Panc1 (cell line): ENCODE measurements around the gene PTTG1IP. TPM values are rescaled to one million over a fixed set of nuclear protein-coding genes. Genes with fewer than 3 reads are reported as not detected.

Experiments
- ATAC-seq: fragments of 200-7000 bp; cut with Tn5 transposase; 2 replicates; pipeline ENCODE4 v1.9.1; 2020; ENCODE audit warnings: mild to moderate bottlenecking, moderate library complexity
- BruUV-seq: library from RNA; stranded (reverse); fragments of 400-500 nt; replicated peaks from 2 replicates; lab custom pipeline; 2021; lab: Mats Ljungman, UMichigan
- CTCF ChIA-PET: fragments of 300-600 bp; sonication (Branson Sonifier 250); formaldehyde crosslinking; loops from one replicate; lab custom pipeline; 2022; ENCODE audit warnings: antibody characterized with exemption; lab: Charles Lee
- POLR2A ChIA-PET: fragments of 300-600 bp; sonication (Branson Sonifier 250); formaldehyde crosslinking; loops from one replicate; lab custom pipeline; 2022; ENCODE audit warnings: antibody characterized with exemption; lab: Charles Lee
- DNase-seq: peaks from one replicate; pipeline ENCODE4 v3.0.0-alpha.2; 2010; ENCODE audit warnings: low read depth, low spot score
- H3K27ac ChIP-seq: 2 replicates; pipeline ENCODE4 v1.5.1; 2011; ENCODE audit warnings: mild to moderate bottlenecking, low read length, inconsistent platforms
- H3K27me3 ChIP-seq: fragments of 200-500 bp; sonication (Bioruptor generic); 2 replicates; pipeline ENCODE4 v1.6.0; 2014; ENCODE audit warnings: low read length, inconsistent platforms; ENCODE audit not compliant: control insufficient read depth, insufficient read depth
- H3K36me3 ChIP-seq: fragments of 200-500 bp; sonication (Bioruptor generic); 2 replicates; pipeline ENCODE4 v1.5.1; 2014; ENCODE audit warnings: inconsistent platforms, mild to moderate bottlenecking, low read length, moderate library complexity; ENCODE audit not compliant: control insufficient read depth, insufficient read depth
- H3K4me1 ChIP-seq: 2 replicates; pipeline ENCODE4 v1.5.1; 2011; ENCODE audit warnings: inconsistent platforms, mild to moderate bottlenecking, low read length, moderate library complexity; ENCODE audit not compliant: control insufficient read depth, insufficient read depth
- H3K4me3 ChIP-seq, 2 experiments: 2 replicates each; pipeline ENCODE4 v1.5.1; 2011 to 2012; ENCODE audit warnings: low read depth in 2 of 2, low read length in 2 of 2, mild to moderate bottlenecking in 2 of 2, inconsistent platforms in 1 of 2, moderate library complexity in 1 of 2
- H3K9me3 ChIP-seq: fragments of 200-500 bp; sonication (Bioruptor generic); 2 replicates; pipeline ENCODE4 v1.5.1; 2014; ENCODE audit warnings: low read depth, mild to moderate bottlenecking, inconsistent platforms, low read length, moderate library complexity; ENCODE audit not compliant: control insufficient read depth, insufficient read depth
- POLR2AphosphoS5 ChIP-seq: IDR thresholded peaks from 2 replicates; pipeline ENCODE4 v1.6.1; 2012; ENCODE audit warnings: mild to moderate bottlenecking, low read depth, low read length, moderate library complexity
- SIN3A ChIP-seq: IDR thresholded peaks from 2 replicates; pipeline ENCODE4 v1.6.1; 2012; ENCODE audit warnings: low read depth, mild to moderate bottlenecking, low read length, moderate library complexity, borderline replicate concordance; ENCODE audit not compliant: insufficient read depth
- TCF7L2 ChIP-seq: IDR thresholded peaks from 2 replicates; pipeline ENCODE4 v1.6.1; 2011; ENCODE audit warnings: mild to moderate bottlenecking, low read depth, low read length, inconsistent platforms
- in situ Hi-C: cut with HindIII; loops from 2 replicates; pipeline ENCODE4 v1.10.0; 2016; ENCODE audit warnings: low sequenced_read_pairs, low pct_unique_long_range_greater_than_20kb
- intact Hi-C: fragments of 100-400 bp; cut with micrococcal nuclease; formaldehyde crosslinking; loops from one replicate; pipeline ENCODE4 v1.10.0; 2022; ENCODE audit not compliant: unreplicated experiment
- total RNA-seq: library from RNA; stranded (reverse); gene quantifications from one replicate; pipeline ENCODE4 v1.2.1, GENCODE V29; 2021; ENCODE audit not compliant: unreplicated experiment
- TF ChIP-seq, protein P1 (sequence below), 2 experiments: IDR thresholded peaks; 2 replicates each; pipeline ENCODE4 v1.6.1; 2011 to 2012; ENCODE audit warnings: low read depth in 2 of 2, control low read depth in 1 of 2, low read length in 1 of 2, mild to moderate bottlenecking in 1 of 2, moderate library complexity in 1 of 2; ENCODE audit not compliant: insufficient read depth in 1 of 2
- TF ChIP-seq, protein P2 (sequence below): fragments of 450-650 bp; IDR thresholded peaks from 2 replicates; pipeline ENCODE4 v1.5.1; 2017; ENCODE audit warnings: mild to moderate bottlenecking

PTTG1IP gene
- total RNA-seq, 1 experiment from 2014 or later: 226 TPM

- BruUV-seq: no TSS peak
- in situ Hi-C loops: no loop called here
- Histone ChIP-seq H3K27me3 (no peaks in the 10 kb centered on the region), H3K27ac (no peak overlapping the region), H3K36me3 (no peaks in the 10 kb centered on the region), H3K9me3 (no peaks in the 10 kb centered on the region), H3K4me3 (no peak overlapping the region), H3K4me1 (no peaks in the 10 kb centered on the region)
- TF ChIP-seq POLR2AphosphoS5 (no peak), SIN3A (no peak), TCF7L2 (no peak)
- TF ChIP-seq, protein P1, sequence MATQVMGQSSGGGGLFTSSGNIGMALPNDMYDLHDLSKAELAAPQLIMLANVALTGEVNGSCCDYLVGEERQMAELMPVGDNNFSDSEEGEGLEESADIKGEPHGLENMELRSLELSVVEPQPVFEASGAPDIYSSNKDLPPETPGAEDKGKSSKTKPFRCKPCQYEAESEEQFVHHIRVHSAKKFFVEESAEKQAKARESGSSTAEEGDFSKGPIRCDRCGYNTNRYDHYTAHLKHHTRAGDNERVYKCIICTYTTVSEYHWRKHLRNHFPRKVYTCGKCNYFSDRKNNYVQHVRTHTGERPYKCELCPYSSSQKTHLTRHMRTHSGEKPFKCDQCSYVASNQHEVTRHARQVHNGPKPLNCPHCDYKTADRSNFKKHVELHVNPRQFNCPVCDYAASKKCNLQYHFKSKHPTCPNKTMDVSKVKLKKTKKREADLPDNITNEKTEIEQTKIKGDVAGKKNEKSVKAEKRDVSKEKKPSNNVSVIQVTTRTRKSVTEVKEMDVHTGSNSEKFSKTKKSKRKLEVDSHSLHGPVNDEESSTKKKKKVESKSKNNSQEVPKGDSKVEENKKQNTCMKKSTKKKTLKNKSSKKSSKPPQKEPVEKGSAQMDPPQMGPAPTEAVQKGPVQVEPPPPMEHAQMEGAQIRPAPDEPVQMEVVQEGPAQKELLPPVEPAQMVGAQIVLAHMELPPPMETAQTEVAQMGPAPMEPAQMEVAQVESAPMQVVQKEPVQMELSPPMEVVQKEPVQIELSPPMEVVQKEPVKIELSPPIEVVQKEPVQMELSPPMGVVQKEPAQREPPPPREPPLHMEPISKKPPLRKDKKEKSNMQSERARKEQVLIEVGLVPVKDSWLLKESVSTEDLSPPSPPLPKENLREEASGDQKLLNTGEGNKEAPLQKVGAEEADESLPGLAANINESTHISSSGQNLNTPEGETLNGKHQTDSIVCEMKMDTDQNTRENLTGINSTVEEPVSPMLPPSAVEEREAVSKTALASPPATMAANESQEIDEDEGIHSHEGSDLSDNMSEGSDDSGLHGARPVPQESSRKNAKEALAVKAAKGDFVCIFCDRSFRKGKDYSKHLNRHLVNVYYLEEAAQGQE (IDR thresholded peaks at IDR 0.05; ENCODE audit: insufficient read depth in 1 of 2, low read depth in 2 of 2, low read length in 1 of 2): no peak
- TF ChIP-seq, protein P2, sequence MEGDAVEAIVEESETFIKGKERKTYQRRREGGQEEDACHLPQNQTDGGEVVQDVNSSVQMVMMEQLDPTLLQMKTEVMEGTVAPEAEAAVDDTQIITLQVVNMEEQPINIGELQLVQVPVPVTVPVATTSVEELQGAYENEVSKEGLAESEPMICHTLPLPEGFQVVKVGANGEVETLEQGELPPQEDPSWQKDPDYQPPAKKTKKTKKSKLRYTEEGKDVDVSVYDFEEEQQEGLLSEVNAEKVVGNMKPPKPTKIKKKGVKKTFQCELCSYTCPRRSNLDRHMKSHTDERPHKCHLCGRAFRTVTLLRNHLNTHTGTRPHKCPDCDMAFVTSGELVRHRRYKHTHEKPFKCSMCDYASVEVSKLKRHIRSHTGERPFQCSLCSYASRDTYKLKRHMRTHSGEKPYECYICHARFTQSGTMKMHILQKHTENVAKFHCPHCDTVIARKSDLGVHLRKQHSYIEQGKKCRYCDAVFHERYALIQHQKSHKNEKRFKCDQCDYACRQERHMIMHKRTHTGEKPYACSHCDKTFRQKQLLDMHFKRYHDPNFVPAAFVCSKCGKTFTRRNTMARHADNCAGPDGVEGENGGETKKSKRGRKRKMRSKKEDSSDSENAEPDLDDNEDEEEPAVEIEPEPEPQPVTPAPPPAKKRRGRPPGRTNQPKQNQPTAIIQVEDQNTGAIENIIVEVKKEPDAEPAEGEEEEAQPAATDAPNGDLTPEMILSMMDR: no peak
- ATAC-seq (no peak), DNase-seq (no peak)
- POLR2A ChIA-PET: no interaction called here
- intact Hi-C loops: no loop called here
- CTCF ChIA-PET: interaction anchor here (0.6 kb wide), 1 partner anchor 8 kb away, joined by 7 read pairs; no protein-coding TSS in a partner anchor
These were observed 26.5 kb upstream of the PTTG1IP start for GRCh38 chr21:44899768-44900558.

DNA sequence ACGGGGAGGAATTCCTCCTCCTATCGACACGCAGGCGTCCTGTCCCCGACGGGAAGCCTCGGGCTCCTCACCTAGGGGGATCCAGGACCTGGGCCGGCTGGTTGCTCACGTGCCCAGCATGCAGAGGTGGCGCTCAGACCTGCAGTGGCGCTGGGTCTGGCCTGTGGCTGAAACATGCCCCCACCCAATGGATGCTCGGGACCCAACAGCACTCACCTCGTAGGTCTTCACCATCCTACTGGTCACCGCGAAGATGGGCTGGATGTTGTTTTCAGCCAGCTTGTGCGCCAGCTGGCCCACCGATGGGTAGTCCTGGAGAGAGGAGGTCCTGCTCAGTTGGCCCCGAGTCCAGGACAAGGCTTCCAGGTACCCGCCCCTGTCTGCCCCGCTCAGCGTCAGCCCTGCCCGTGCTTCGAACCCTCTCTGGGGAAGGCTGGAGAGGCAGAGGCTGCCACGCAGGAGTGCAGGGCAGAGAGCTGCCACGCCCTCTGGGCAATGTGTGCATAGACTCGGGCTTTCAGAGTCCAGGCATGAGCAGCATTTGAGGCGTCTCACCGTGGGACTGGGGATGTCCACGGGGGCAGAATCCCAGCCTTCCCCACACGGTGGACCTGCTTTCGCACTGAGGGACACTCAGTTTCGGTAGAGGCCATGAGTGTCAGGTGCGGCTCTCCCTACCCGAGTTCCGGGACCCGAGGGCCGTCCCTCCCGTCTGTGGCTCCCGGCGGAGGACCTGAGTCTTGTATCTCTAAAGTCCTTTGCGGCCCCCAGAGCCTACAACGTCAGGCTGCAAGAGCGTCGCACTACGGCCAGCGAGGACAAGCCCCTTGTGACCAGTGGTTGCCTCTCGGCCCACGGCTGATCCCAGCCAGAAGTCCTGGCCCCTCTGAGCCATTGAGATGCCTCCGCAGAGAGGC, 25.6 kb upstream of the PTTG1IP start:
- POLR2A ChIA-PET: no interaction called here
- in situ Hi-C loops: no loop called here
- CTCF ChIA-PET: no interaction called here

More for the DNA sequence above, 25.6 kb upstream of the PTTG1IP start:
- DNase-seq (no peak), ATAC-seq (no peak)
- H3K36me3 ChIP-seq: no peaks in the 10 kb centered on the region
- H3K27me3 ChIP-seq: no peaks in the 10 kb centered on the region
- no peaks in the 10 kb centered on the region for H3K9me3 ChIP-seq
- TF ChIP-seq, protein P2: no peak
- TF ChIP-seq TCF7L2 (no peak), POLR2AphosphoS5 (no peak), SIN3A (no peak)
- TF ChIP-seq, protein P1 (IDR thresholded peaks at IDR 0.05; ENCODE audit: insufficient read depth in 1 of 2, low read depth in 2 of 2, low read length in 1 of 2): no peak
- intact Hi-C loops: no loop called here
- H3K27ac ChIP-seq: no peak overlapping the region
- no peak overlapping the region for H3K4me3 ChIP-seq
- BruUV-seq: no TSS peak
- no peaks in the 10 kb centered on the region for H3K4me1 ChIP-seq
